Measurements from ENCODE around the gene FADS6.

GRCh38 chr17:74879308-74879707 lies 14.1 kb downstream of the FADS6 start:
- TF ChIP-seq CTCF (IDR thresholded peaks at IDR 0.05 in 4 of 5, conservative IDR thresholded peaks at IDR 0.05 in 1 of 5) (no peak), POLR2A (IDR thresholded peaks at IDR 0.05) (no peak)

Data from gastrocnemius medialis (tissue), 4 donors.